GDM1 (cell line): ENCODE data around the gene ARL4D.
A peak's percentile ranks its signal among the peaks of the same experiment; 100 is the strongest.
"Not testable (repeated sequence)": the region's sequence is repeated elsewhere in the genome, so short reads cannot be mapped to it uniquely, and the experiment has no call there.

Experiments used
- DNase-seq: peaks from one replicate; lab custom pipeline; 2025; lab: John Stamatoyannopoulos, UW

Gene ARL4D

GRCh38 chr17:43369986-43370385, 28.8 kb upstream of the ARL4D start:
- no peak for DNase-seq

GRCh38 chr17:43371227-43371821, 27.5 kb upstream of the ARL4D start:
- no peak for DNase-seq

- DNase-seq = peak; percentile 45
These were observed 26.4 kb upstream of the ARL4D start for GRCh38 chr17:43372273-43372911.

GRCh38 chr17:43373356-43373755, 25.4 kb upstream of the ARL4D start:
- no peak for DNase-seq

GRCh38 chr17:43375915-43376314, 22.9 kb upstream of the ARL4D start:
- not testable (repeated sequence) for DNase-seq

- DNase-seq = no peak
These were observed 21.6 kb upstream of the ARL4D start for GRCh38 chr17:43377056-43377810.

GRCh38 chr17:43378766-43379165, 20.0 kb upstream of the ARL4D start:
- DNase-seq = no peak

- no peak for DNase-seq
These were observed 18.5 kb upstream of the ARL4D start for GRCh38 chr17:43380307-43380706.

GRCh38 chr17:43381204-43381603, 17.6 kb upstream of the ARL4D start:
- no peak for DNase-seq

- DNase-seq = no peak
These were observed 17.2 kb upstream of the ARL4D start for GRCh38 chr17:43381621-43382020.

- DNase-seq = no peak
These were observed 16.0 kb upstream of the ARL4D start for GRCh38 chr17:43382776-43383175.

GRCh38 chr17:43383372-43383771, 15.4 kb upstream of the ARL4D start:
- DNase-seq = no peak

- DNase-seq = no peak
These were observed 14.8 kb upstream of the ARL4D start for GRCh38 chr17:43383826-43384475.

- no peak for DNase-seq
These were observed 14.3 kb upstream of the ARL4D start for GRCh38 chr17:43384476-43384862.

GRCh38 chr17:43385046-43385831, 13.6 kb upstream of the ARL4D start:
- no peak for DNase-seq

- peak; percentile 89 for DNase-seq
These were observed 10.3 kb upstream of the ARL4D start for GRCh38 chr17:43388359-43389045.

GRCh38 chr17:43389046-43389947, 9.5 kb upstream of the ARL4D start:
- DNase-seq = peak; percentile 57

- no peak for DNase-seq
These were observed 6.4 kb upstream of the ARL4D start for GRCh38 chr17:43392397-43392796.

- peak; percentile 67 for DNase-seq
These were observed 4.8 kb upstream of the ARL4D start for GRCh38 chr17:43393944-43394482.

GRCh38 chr17:43394696-43395095, 4.1 kb upstream of the ARL4D start:
- DNase-seq = not testable (repeated sequence)
